Measurements from ENCODE around the gene OR51A7.

GRCh38 chr11:4884361-4884760, 19.2 kb upstream of the OR51A7 start:
- TF ChIP-seq POLR2A (IDR thresholded peaks at IDR 0.05) (no peak), CTCF (IDR thresholded peaks at IDR 0.05) (no peak), EP300 (IDR thresholded peaks at IDR 0.05; ENCODE audit: low read depth) (no peak), POLR2AphosphoS5 (IDR thresholded peaks at IDR 0.05) (no peak)
